ENCODE data around the gene TAS2R41. TPM values are rescaled to one million over a fixed set of nuclear protein-coding genes. Genes with fewer than 3 reads are reported as not detected.

The TAS2R41 gene
- total RNA-seq, 6 experiments from 2014 or later = not detected

DNA sequence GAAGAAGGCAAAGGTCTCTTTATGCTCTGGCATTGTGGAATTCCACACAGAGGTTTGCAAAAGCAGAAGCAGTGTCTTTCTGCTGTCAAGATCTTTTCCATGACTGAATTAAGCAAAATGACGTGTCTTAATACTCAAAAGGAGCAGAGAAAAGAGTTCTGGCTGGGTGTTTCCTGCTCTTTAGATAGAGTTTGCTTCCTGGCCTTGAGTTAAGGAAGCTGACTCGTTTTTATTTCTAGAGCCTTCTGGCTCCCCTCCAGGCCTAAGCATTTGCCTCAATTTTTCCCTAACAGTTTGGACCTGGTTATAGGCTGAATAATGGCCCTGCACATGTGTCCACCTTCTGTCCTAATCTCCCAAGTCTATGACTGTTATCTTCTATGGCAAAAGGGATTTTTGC is 21.6 kb downstream of the TAS2R41 start:
- Mint-ChIP-seq H3K27me3 (ENCODE audit: insufficient read depth) (no peaks in the 10 kb centered on the region), H3K27ac (peak overlapping the region; percentile 79), H3K4me1 (ENCODE audit: low read depth) (peaks cover 54% of the 10 kb centered on the region), H3K9me3 (no peaks in the 10 kb centered on the region), H3K4me3 (no peak overlapping the region; the same call in 1 of the 2 replicates), H3K36me3 (ENCODE audit: low read depth) (no peaks in the 10 kb centered on the region)
- DNase-seq = peak; percentile 34
- TF ChIP-seq, protein P1, sequence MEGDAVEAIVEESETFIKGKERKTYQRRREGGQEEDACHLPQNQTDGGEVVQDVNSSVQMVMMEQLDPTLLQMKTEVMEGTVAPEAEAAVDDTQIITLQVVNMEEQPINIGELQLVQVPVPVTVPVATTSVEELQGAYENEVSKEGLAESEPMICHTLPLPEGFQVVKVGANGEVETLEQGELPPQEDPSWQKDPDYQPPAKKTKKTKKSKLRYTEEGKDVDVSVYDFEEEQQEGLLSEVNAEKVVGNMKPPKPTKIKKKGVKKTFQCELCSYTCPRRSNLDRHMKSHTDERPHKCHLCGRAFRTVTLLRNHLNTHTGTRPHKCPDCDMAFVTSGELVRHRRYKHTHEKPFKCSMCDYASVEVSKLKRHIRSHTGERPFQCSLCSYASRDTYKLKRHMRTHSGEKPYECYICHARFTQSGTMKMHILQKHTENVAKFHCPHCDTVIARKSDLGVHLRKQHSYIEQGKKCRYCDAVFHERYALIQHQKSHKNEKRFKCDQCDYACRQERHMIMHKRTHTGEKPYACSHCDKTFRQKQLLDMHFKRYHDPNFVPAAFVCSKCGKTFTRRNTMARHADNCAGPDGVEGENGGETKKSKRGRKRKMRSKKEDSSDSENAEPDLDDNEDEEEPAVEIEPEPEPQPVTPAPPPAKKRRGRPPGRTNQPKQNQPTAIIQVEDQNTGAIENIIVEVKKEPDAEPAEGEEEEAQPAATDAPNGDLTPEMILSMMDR (IDR thresholded peaks at IDR 0.05) = no peak

DNA sequence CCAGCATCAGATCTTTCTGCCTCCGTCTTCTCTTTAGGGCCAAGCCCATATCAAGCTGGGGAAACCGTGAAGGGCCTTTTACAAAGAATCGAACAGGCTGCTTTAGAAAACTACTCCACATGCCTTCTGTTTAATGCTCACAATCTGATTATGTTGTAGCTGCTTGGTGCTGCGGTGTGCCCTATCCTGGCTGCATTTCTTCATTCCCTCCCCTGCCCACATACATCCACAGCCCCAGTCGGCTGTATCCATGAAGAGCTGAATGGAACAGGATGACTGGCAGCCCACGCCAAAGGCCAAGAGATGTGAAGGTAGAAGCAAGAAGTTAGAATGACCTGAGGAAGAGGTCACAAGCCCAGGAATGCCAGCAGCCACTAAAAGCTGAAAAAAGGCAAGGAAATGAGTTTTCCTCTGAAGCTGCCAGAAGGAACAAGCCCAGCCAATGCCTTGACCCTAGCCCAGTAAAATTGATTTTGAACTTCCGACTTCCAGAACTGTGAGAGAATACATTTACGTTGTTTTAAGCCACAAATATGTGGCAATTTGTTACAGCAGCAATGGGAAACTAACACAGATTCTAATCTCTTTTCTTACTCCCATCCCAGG is 22.2 kb downstream of the TAS2R41 start:
- DNase-seq = peak; percentile 83
- Mint-ChIP-seq H3K27me3 (ENCODE audit: insufficient read depth) (no peaks in the 10 kb centered on the region), H3K27ac (peak overlapping the region; percentile 79), H3K4me1 (ENCODE audit: low read depth) (peaks cover 54% of the 10 kb centered on the region), H3K4me3 (peak overlapping the region; percentile 33; the same call in 1 of the 2 replicates), H3K9me3 (no peaks in the 10 kb centered on the region), H3K36me3 (ENCODE audit: low read depth) (no peaks in the 10 kb centered on the region)
- TF ChIP-seq, protein P1 (IDR thresholded peaks at IDR 0.05) = no peak

- no peak for DNase-seq
- H3K9me3 Mint-ChIP-seq = no peaks in the 10 kb centered on the region
- H3K27me3 Mint-ChIP-seq (ENCODE audit: insufficient read depth) = no peaks in the 10 kb centered on the region; the same call in 1 of the 2 replicates
- peaks cover 6% of the 10 kb centered on the region for H3K36me3 Mint-ChIP-seq (ENCODE audit: low read depth)
- H3K4me1 Mint-ChIP-seq (ENCODE audit: low read depth) = peaks cover 64% of the 10 kb centered on the region
- no peak overlapping the region for H3K27ac Mint-ChIP-seq
- TF ChIP-seq, protein P1 (IDR thresholded peaks at IDR 0.05) = no peak
- no peak overlapping the region for H3K4me3 Mint-ChIP-seq
Observed at GRCh38 chr7:143503261-143503660, 25.6 kb downstream of the TAS2R41 start.

- Mint-ChIP-seq H3K4me1 (ENCODE audit: low read depth) (peaks cover 65% of the 10 kb centered on the region), H3K4me3 (no peak overlapping the region), H3K27me3 (ENCODE audit: insufficient read depth) (no peaks in the 10 kb centered on the region; the same call in 1 of the 2 replicates), H3K36me3 (ENCODE audit: low read depth) (peaks cover 6% of the 10 kb centered on the region), H3K27ac (no peak overlapping the region), H3K9me3 (no peaks in the 10 kb centered on the region)
- DNase-seq = no peak
- TF ChIP-seq, protein P1 (IDR thresholded peaks at IDR 0.05) = no peak
Observed at GRCh38 chr7:143504215-143504936, 26.7 kb downstream of the TAS2R41 start.

- Mint-ChIP-seq H3K9me3 (no peaks in the 10 kb centered on the region), H3K27me3 (ENCODE audit: insufficient read depth) (peaks cover 1% of the 10 kb centered on the region; the same call in 1 of the 2 replicates), H3K27ac (no peak overlapping the region), H3K4me3 (no peak overlapping the region), H3K4me1 (ENCODE audit: low read depth) (peaks cover 60% of the 10 kb centered on the region), H3K36me3 (ENCODE audit: low read depth) (peaks cover 6% of the 10 kb centered on the region)
- TF ChIP-seq, protein P1 (IDR thresholded peaks at IDR 0.05) = peak; percentile 50
- no peak for DNase-seq
Observed at GRCh38 chr7:143504937-143505297, 27.2 kb downstream of the TAS2R41 start.
